ENCODE data around the gene NUBP2. TPM values are rescaled to one million over a fixed set of nuclear protein-coding genes. Genes with fewer than 3 reads are reported as not detected.
A peak's percentile ranks its signal among the peaks of the same experiment; 100 is the strongest.

NUBP2 gene
- total and polyA plus RNA-seq, 8 donors = 14.7 to 171 (median 67.7) TPM

DNA sequence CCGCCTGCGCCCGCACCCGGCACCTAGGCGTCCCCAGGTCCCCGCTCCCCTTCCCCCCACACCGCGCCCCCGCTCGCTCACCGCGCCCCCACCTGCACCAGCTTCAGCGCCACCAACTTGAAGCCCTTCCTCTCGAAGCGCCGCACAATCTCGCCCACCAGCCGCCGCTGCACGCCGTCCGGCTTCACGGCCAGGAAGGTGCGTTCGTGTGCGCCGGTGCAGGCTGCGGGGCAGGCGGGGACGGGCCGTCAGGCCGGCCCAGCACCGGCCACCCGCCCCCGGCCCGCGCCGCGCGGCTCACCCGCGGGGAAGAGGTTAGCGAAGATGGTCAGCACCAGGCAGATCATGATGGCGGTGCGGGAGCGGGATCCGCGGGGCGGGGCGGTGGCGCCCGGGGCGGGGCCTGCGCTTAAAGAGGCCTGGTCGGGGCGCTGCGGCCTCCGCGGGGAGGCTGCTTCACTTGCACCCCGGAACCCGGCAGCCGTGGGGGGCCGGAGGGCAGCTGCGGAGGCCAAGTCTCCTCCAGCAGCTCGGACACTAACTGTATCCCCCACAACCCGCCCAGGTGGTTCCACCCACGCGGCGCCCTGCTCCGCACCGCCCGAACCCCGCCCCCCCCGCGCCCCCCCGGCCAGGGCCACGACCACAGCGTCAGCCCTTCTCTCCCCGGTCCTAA is 11.4 kb upstream of the NUBP2 start, which contains the start of gene NME3:
NME3 (minus strand) TSS at position 356 of the 676 bp plus-strand sequence; CDS start at position 347, 9 bp downstream.
- peak; percentile 81 to 89 for DNase-seq
- peak within 1 kb of the TSS; percentile 75 to 98 (median 94) for H3K4me3 ChIP-seq
- H3K4me1 ChIP-seq = peaks cover 35 to 62% (median 55%) of the 10 kb centered on the region in 4 donors
- peak within 1 kb of the TSS; percentile 92 to 97 (median 95) for H3K27ac ChIP-seq
- TF ChIP-seq, protein P1, sequence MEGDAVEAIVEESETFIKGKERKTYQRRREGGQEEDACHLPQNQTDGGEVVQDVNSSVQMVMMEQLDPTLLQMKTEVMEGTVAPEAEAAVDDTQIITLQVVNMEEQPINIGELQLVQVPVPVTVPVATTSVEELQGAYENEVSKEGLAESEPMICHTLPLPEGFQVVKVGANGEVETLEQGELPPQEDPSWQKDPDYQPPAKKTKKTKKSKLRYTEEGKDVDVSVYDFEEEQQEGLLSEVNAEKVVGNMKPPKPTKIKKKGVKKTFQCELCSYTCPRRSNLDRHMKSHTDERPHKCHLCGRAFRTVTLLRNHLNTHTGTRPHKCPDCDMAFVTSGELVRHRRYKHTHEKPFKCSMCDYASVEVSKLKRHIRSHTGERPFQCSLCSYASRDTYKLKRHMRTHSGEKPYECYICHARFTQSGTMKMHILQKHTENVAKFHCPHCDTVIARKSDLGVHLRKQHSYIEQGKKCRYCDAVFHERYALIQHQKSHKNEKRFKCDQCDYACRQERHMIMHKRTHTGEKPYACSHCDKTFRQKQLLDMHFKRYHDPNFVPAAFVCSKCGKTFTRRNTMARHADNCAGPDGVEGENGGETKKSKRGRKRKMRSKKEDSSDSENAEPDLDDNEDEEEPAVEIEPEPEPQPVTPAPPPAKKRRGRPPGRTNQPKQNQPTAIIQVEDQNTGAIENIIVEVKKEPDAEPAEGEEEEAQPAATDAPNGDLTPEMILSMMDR (IDR thresholded peaks at IDR 0.05) = no peak
- TF ChIP-seq POLR2AphosphoS5 (IDR thresholded peaks at IDR 0.05) = peak in 1 of 3 donors; percentile 21
- WGBS, 5 donors = 0 to 1% (median 1%) methylated on average over 20 to 79 of the region's 79 CpGs
- H3K27me3 ChIP-seq = no peaks in the 10 kb centered on the region
- intact Hi-C loops (cut with DNase I; ENCODE audit: low total_unique reads) = no loop called here
- H3K9me3 ChIP-seq = no peaks in the 10 kb centered on the region
- peaks cover 33 to 53% (median 50%) of the 10 kb centered on the region in 4 donors for H3K36me3 ChIP-seq

GRCh38 chr16:1771864-1772361 is 10.8 kb upstream of the NUBP2 start:
- H3K27ac ChIP-seq = peak overlapping the region; percentile 92 to 97 (median 95)
- peaks cover 35 to 62% (median 55%) of the 10 kb centered on the region in 4 donors for H3K4me1 ChIP-seq
- no peak for TF ChIP-seq EP300 (IDR thresholded peaks at IDR 0.05)
- TF ChIP-seq POLR2A (IDR thresholded peaks at IDR 0.05) = no peak
- no peak for TF ChIP-seq POLR2AphosphoS5 (IDR thresholded peaks at IDR 0.05)
- TF ChIP-seq, protein P1 (IDR thresholded peaks at IDR 0.05) = no peak
- WGBS, 5 donors = 4 to 10% (median 6%) methylated on average over 17 to 22 of the region's 22 CpGs
- H3K4me3 ChIP-seq = peak overlapping the region; percentile 75 to 98 (median 94)
- intact Hi-C loops (cut with DNase I; ENCODE audit: low total_unique reads) = no loop called here
- peaks cover 32 to 53% (median 50%) of the 10 kb centered on the region in 4 donors for H3K36me3 ChIP-seq
- no peaks in the 10 kb centered on the region for H3K9me3 ChIP-seq
- no peaks in the 10 kb centered on the region for H3K27me3 ChIP-seq
- no peak for DNase-seq

- Histone ChIP-seq H3K9me3 (no peaks in the 10 kb centered on the region), H3K27me3 (no peaks in the 10 kb centered on the region), H3K27ac (peak within 1 kb of the TSS; percentile 92 to 97 (median 95)), H3K36me3 (peaks cover 34 to 53% (median 50%) of the 10 kb centered on the region in 4 donors), H3K4me1 (peaks cover 35 to 62% (median 55%) of the 10 kb centered on the region in 4 donors), H3K4me3 (peak within 1 kb of the TSS; percentile 75 to 98 (median 94))
- no peak for TF ChIP-seq POLR2AphosphoS5 (IDR thresholded peaks at IDR 0.05)
- TF ChIP-seq, protein P1 (IDR thresholded peaks at IDR 0.05) = no peak
- no peak for TF ChIP-seq POLR2A (IDR thresholded peaks at IDR 0.05)
- no peak for TF ChIP-seq EP300 (IDR thresholded peaks at IDR 0.05)
- 0 to 3% (median 1%) methylated on average over 16 to 53 of the region's 53 CpGs for WGBS, 5 donors
- DNase-seq = no peak
- intact Hi-C loops (cut with DNase I; ENCODE audit: low total_unique reads) = no loop called here
These were observed 10.3 kb upstream of the NUBP2 start, which contains the start of gene EME2 for GRCh38 chr16:1772362-1772907. Gene EME2 (plus strand): TSS chr16:1772810. CDS start chr16:1773228, 418 bp downstream.

DNA sequence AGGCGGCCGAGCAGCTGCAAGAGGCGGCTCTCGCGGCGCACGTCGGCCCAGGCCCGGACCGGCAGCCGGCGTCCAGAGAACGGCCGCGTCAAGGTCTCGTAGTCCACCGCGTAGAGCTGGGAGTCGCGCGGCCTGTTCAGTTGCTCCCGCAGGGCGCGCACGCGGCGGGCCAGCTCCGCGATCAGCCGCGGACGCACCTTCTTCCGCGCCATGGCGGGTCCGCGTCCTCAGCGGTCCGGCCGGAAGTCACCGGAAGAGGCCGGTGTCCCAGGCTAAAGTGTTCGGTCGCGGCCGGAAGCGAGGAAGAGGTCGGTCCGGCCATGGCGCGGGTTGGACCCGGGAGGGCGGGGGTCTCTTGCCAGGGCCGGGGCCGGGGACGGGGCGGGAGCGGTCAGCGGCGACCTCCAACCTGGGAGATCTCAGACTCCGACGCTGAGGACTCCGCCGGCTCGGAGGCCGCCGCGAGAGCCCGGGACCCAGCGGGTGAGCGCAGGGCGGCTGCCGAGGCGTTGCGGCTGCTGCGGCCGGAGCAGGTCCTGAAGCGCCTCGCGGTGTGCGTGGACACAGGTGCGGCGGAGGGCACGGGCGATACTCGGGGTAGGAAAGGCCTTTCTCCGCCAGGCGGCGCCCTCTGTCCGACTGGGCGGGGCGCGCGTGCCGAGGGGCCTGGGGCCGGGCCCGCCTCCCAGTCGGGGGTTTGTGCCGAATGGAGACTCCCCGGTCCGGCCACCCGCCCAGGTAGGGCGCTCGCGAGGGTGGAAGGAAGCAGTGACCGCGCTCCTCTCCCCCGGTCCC is 9.7 kb upstream of the NUBP2 start, which contains the start of gene MRPS34:
MRPS34 (minus strand) TSS at position 227 of the 795 bp plus-strand sequence; CDS start at position 212, 15 bp downstream.
- peak within 1 kb of the TSS; percentile 92 to 97 (median 95) for H3K27ac ChIP-seq
- peak; percentile 88 to 95 for DNase-seq
- peak; percentile 70 to 94 (median 72) for TF ChIP-seq POLR2AphosphoS5 (IDR thresholded peaks at IDR 0.05)
- no peak for TF ChIP-seq EP300 (IDR thresholded peaks at IDR 0.05)
- TF ChIP-seq, protein P1 (IDR thresholded peaks at IDR 0.05) = peak in 6 of 7 experiments; percentile 10 to 79 (median 66)
- TF ChIP-seq POLR2A (IDR thresholded peaks at IDR 0.05) = no peak
- 0 to 2% (median 0%) methylated on average over 26 to 108 of the region's 108 CpGs for WGBS, 5 donors
- H3K4me1 ChIP-seq = peaks cover 35 to 62% (median 59%) of the 10 kb centered on the region in 4 donors
- H3K4me3 ChIP-seq = peak within 1 kb of the TSS; percentile 75 to 98 (median 94)
- peaks cover 31 to 53% (median 50%) of the 10 kb centered on the region in 4 donors for H3K36me3 ChIP-seq
- no peaks in the 10 kb centered on the region for H3K27me3 ChIP-seq
- intact Hi-C loops (cut with DNase I; ENCODE audit: low total_unique reads) = no loop called here
- H3K9me3 ChIP-seq = no peaks in the 10 kb centered on the region
